ENCODE results near the gene DHCR7. TPM values are rescaled to one million over a fixed set of nuclear protein-coding genes. Genes with fewer than 3 reads are reported as not detected.
A peak's percentile ranks its signal among the peaks of the same experiment; 100 is the strongest.

Gene DHCR7
- total RNA-seq, 6 experiments from 2014 or later = 42.0 to 320 (median 126) TPM

GRCh38 chr11:71453037-71453917, 5.1 kb upstream of the DHCR7 start, which contains the start of gene NADSYN1:
Gene NADSYN1, plus strand, starts transcription at chr11:71453203. Its CDS starts 94 bp downstream, at chr11:71453297.
- H3K27me3 ChIP-seq = no peaks in the 10 kb centered on the region
- H3K27ac ChIP-seq = peak within 1 kb of the TSS; percentile 54 to 85 (median 84)
- peaks cover 0 to 29% (median 9%) of the 10 kb centered on the region in 4 donors for H3K36me3 ChIP-seq
- no peaks in the 10 kb centered on the region for H3K9me3 ChIP-seq
- TF ChIP-seq POLR2A (IDR thresholded peaks at IDR 0.05) = peak; percentile 68
- TF ChIP-seq CTCF (IDR thresholded peaks at IDR 0.05) = no peak
- H3K4me3 ChIP-seq = peak within 1 kb of the TSS; percentile 66 to 83 (median 82)
- H3K4me1 ChIP-seq = peaks cover 3 to 36% (median 15%) of the 10 kb centered on the region in 4 donors
- WGBS (ENCODE audit: insufficient coverage, low coverage, low lambda C conversion rate, missing lambda C conversion rate) = 5% methylated on average over 18 of the region's 61 CpGs
- peak; percentile 99 for DNase-seq
- intact Hi-C loops (cut with DNase I) = no loop called here
- ATAC-seq = peak; percentile 75 to 86 (median 82)

DNA sequence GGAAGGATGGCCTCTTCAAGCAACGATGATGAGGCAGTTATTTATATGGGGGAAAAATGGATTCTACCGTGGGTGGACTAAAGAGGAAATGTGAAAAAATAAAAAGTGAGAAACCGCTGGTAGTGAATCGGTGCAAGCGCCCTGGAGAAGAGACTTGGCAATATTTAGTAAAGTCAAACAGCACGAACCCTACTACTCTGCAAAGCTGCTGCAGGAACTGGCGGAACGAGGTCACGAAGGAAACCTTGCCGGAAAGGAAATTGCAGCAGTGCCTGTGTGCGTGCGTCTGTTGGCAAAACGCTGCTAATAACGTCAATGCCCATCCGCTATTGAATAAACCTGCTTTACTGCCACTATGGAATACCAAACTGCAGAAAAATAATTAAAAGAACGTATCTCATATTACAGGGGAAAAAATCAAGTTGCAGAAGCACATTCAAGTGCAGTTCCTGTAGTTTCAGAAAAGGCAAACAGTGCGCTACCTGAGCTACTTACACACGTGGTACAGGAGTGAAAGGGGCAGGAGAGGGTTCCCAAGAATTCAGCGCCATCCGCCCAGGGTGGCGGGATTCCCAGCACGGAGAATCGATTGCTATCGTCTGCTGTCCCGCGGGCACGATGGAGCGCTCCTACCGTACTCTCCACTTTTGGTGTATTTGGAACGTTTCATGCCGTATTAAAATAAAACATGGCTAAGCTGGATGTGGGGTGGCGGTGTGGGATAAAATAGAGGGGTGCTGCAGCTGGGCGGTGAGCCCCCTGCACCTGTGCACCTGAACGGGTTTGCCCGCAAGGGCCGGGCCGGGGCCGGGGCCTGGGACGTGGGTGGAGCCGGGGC, 4.2 kb upstream of the DHCR7 start:
- H3K27me3 ChIP-seq = no peaks in the 10 kb centered on the region
- TF ChIP-seq CTCF (IDR thresholded peaks at IDR 0.05) = no peak
- TF ChIP-seq POLR2A (IDR thresholded peaks at IDR 0.05) = peak; percentile 29
- ATAC-seq (peak; percentile 6 to 38 (median 27)), DNase-seq (peak; percentile 61 to 76 (median 76))
- peak overlapping the region; percentile 66 to 83 (median 82) for H3K4me3 ChIP-seq
- intact Hi-C loops (cut with DNase I) = no loop called here
- no peaks in the 10 kb centered on the region for H3K9me3 ChIP-seq
- WGBS (ENCODE audit: insufficient coverage, low coverage, low lambda C conversion rate, missing lambda C conversion rate) = under 1% methylated on average over 32 of the region's 40 CpGs
- peaks cover 0 to 22% (median 9%) of the 10 kb centered on the region in 4 donors for H3K36me3 ChIP-seq
- peak overlapping the region; percentile 13 to 85 (median 84) for H3K27ac ChIP-seq
- H3K4me1 ChIP-seq = peaks cover 3 to 37% (median 15%) of the 10 kb centered on the region in 4 donors

DNA sequence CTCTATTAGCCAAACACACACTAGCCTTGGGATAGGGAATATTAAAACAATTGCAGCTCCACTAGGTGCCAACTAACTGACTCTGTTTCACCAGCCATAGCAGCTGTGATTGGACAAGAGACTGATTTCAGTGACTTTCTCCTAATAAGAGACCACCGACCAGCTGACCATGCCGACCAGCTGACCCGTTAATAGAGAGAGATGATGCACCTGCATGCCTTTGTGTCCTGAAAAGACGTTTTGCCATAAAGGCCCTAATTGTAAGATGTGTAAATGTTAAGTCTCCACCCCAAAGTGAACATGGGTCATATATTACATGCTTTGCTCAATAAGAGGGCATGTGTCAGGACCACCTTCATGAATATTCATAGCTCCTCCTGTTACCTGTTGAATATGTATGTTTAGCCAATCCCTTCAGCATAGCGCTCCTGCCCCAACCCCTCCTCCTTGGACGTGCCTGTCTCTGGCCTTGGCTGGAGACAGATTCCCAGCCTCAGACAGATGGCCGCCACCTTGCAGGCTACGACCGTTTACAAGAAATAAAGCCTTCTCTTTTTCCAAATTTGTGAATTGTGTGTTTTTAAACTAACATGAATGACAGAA, 3.5 kb upstream of the DHCR7 start:
- H3K27me3 ChIP-seq = no peaks in the 10 kb centered on the region
- peaks cover 0 to 17% (median 5%) of the 10 kb centered on the region in 4 donors for H3K36me3 ChIP-seq
- ATAC-seq (no peak), DNase-seq (peak in 2 of 3 donors; percentile 45 to 54)
- H3K9me3 ChIP-seq = no peaks in the 10 kb centered on the region
- 32% methylated on average over 7 of the region's 9 CpGs for WGBS (ENCODE audit: insufficient coverage, low coverage, low lambda C conversion rate, missing lambda C conversion rate)
- peaks cover 3 to 44% (median 17%) of the 10 kb centered on the region in 4 donors for H3K4me1 ChIP-seq
- TF ChIP-seq POLR2A (IDR thresholded peaks at IDR 0.05) (no peak), CTCF (IDR thresholded peaks at IDR 0.05) (no peak)
- H3K27ac ChIP-seq = peak overlapping the region; percentile 13 to 85 (median 84)
- H3K4me3 ChIP-seq = peak overlapping the region; percentile 66 to 83 (median 82)
- intact Hi-C loops (cut with DNase I) = no loop called here

DNA sequence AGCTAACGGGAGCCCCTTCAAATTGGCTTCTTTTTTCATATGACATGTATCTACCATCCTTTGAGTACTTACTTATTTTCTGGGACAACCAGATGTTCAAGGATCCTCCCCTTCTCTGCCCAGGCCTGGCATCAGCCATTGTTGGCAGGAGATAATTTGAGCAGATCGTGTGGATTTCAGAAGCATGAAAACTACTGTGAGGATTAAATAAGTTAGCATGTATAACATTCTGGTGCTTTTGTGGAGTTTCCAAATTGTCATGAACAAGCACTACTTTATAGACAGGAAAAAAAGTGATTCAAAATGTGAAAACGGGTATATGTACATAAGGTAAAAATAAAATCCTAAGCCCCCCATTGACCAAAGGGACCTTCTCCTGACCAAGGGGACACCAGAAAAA, 2.7 kb upstream of the DHCR7 start:
- Histone ChIP-seq H3K9me3 (no peaks in the 10 kb centered on the region), H3K27ac (peak overlapping the region; percentile 69 to 85 (median 84)), H3K36me3 (peaks cover 0 to 11% (median 2%) of the 10 kb centered on the region in 4 donors), H3K27me3 (no peaks in the 10 kb centered on the region), H3K4me1 (peaks cover 3 to 52% (median 17%) of the 10 kb centered on the region in 4 donors), H3K4me3 (no peak overlapping the region)
- intact Hi-C loops (cut with DNase I) = no loop called here
- 62% methylated on average over 3 of the region's 3 CpGs for WGBS (ENCODE audit: insufficient coverage, low coverage, low lambda C conversion rate, missing lambda C conversion rate)
- TF ChIP-seq CTCF (IDR thresholded peaks at IDR 0.05) (no peak), POLR2A (IDR thresholded peaks at IDR 0.05) (no peak)
- DNase-seq (no peak), ATAC-seq (no peak)
